GM12865 (cell line): Measurements from ENCODE around the gene LAMP5.

Experiments used
- DNase-seq: peaks from one replicate; pipeline ENCODE4 v3.0.0; 2010; ENCODE audit warnings: low read depth
- H3K4me3 ChIP-seq: 2 replicates; pipeline ENCODE4 v1.5.1; 2011; ENCODE audit warnings: mild to moderate bottlenecking, low read depth, low read length, control low read depth
- TF ChIP-seq, protein P1 (sequence below): IDR thresholded peaks from 2 replicates; pipeline ENCODE4 v1.5.1; 2011; ENCODE audit warnings: low read length, control low read depth, low read depth, inconsistent platforms; ENCODE audit not compliant: insufficient read depth; ENCODE audit errors: missing control alignments

LAMP5 gene

GRCh38 chr20:9490161-9490560 is 24.2 kb upstream of the LAMP5 start:
- TF ChIP-seq, protein P1, sequence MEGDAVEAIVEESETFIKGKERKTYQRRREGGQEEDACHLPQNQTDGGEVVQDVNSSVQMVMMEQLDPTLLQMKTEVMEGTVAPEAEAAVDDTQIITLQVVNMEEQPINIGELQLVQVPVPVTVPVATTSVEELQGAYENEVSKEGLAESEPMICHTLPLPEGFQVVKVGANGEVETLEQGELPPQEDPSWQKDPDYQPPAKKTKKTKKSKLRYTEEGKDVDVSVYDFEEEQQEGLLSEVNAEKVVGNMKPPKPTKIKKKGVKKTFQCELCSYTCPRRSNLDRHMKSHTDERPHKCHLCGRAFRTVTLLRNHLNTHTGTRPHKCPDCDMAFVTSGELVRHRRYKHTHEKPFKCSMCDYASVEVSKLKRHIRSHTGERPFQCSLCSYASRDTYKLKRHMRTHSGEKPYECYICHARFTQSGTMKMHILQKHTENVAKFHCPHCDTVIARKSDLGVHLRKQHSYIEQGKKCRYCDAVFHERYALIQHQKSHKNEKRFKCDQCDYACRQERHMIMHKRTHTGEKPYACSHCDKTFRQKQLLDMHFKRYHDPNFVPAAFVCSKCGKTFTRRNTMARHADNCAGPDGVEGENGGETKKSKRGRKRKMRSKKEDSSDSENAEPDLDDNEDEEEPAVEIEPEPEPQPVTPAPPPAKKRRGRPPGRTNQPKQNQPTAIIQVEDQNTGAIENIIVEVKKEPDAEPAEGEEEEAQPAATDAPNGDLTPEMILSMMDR: no peak
- H3K4me3 ChIP-seq: no peak overlapping the region
- DNase-seq: no peak

GRCh38 chr20:9490631-9491030 is 23.8 kb upstream of the LAMP5 start:
- H3K4me3 ChIP-seq: no peak overlapping the region
- DNase-seq: no peak
- TF ChIP-seq, protein P1: no peak

GRCh38 chr20:9491324-9491723 is 23.1 kb upstream of the LAMP5 start:
- TF ChIP-seq, protein P1: no peak
- no peak for DNase-seq
- no peak overlapping the region for H3K4me3 ChIP-seq

DNA sequence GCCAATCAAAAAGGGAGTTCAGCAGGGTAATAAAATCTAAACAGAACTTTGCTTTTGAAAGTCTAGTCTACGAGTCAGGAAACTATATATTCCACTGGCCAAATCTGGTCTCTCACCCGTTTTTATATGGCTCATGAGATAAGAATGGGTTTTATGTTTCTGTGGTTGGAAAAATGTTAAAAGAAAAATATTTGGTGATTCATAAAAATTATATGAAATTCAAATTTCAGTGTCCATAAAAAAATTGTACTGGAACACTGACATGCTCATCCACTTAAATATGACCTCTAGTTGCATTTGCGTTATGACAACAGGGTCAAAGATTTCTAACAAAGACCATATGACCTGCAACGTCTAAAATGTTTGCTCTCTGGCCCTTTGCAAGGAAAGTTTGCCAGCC is 22.3 kb upstream of the LAMP5 start:
- TF ChIP-seq, protein P1: no peak
- no peak overlapping the region for H3K4me3 ChIP-seq
- DNase-seq: no peak

DNA sequence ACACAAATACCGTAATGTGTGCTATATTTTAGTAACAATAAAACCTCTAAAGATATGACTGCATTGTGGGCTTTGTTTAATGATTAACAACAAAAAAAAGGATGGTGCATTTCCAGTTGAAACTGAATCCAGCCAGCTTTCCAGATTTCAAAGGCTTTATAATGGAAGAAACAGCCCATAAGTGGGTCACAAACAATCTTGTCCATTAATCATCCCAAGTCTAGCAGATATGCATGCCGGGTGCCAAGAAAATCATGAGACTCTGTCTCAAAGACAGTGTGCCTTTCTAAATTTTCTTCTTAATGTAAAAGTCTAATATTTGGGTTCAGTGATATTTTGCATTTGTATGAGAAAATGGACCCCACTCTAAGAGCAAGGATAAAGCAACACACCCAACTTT is 20.6 kb upstream of the LAMP5 start:
- TF ChIP-seq, protein P1: no peak
- no peak for DNase-seq
- no peak overlapping the region for H3K4me3 ChIP-seq

- DNase-seq: no peak
- TF ChIP-seq, protein P1: no peak
- no peak overlapping the region for H3K4me3 ChIP-seq
Observed at GRCh38 chr20:9495701-9496100, 18.7 kb upstream of the LAMP5 start.

DNA sequence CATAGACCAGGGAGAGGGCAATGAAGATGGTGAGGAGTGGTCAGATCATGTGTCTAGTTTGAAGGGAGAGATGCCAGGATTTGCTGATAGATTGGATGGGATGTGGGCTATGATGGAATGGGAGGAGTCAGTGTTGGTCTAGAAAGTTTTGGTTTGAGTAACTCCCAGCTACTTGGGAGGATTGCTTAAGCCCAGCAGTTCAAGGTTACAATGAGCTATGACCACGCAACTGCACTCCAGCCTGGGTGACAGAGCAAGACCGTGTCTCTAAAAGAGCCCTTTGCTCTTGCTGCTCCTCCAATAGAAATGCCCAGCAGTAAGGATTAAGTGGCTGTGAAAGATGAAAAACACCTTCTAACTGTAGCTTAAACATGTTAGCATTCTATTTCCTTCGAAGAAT is 18.2 kb upstream of the LAMP5 start:
- no peak overlapping the region for H3K4me3 ChIP-seq
- TF ChIP-seq, protein P1: no peak
- DNase-seq: no peak
